OCI-LY3 (cell line): Measurements from ENCODE around the gene ARHGAP26.

Experiments
- H2AFZ ChIP-seq: fragments of 200-600, 300-600 bp; shearing (Covaris generic); 2 replicates; pipeline ENCODE4 v1.6.0; 2014; ENCODE audit warnings: antibody characterized with exemption, low read depth, low read length
- H3K27ac ChIP-seq: fragments of 200-600, 300-600 bp; sonication (generic); 2 replicates; pipeline ENCODE4 v1.5.1; 2014; ENCODE audit warnings: mild to moderate bottlenecking, low read length, moderate library complexity, mixed read lengths
- H3K27me3 ChIP-seq: fragments of 200-600, 300-600 bp; sonication (generic); 2 replicates; pipeline ENCODE4 v1.6.1; 2014; ENCODE audit warnings: low read depth, low read length, mixed read lengths
- H3K36me3 ChIP-seq: fragments of 200-600, 300-600 bp; sonication (generic); replicated peaks from 2 replicates; pipeline ENCODE3; 2014; ENCODE audit warnings: low read depth, low read length, mixed read lengths
- H3K4me1 ChIP-seq: fragments of 300-600, 200-600 bp; sonication (generic); 2 replicates; pipeline ENCODE4 v1.6.1; 2014; ENCODE audit warnings: low read length, mixed read lengths
- H3K4me2 ChIP-seq: fragments of 200-600, 300-600 bp; sonication (generic); 2 replicates; pipeline ENCODE4 v1.6.1; 2014; ENCODE audit warnings: low read length, mixed read lengths
- H3K4me3 ChIP-seq: fragments of 300-600, 200-600 bp; sonication (generic); 2 replicates; pipeline ENCODE4 v1.5.1; 2014; ENCODE audit warnings: antibody characterized with exemption, mild to moderate bottlenecking, low read length, moderate library complexity
- H3K79me2 ChIP-seq: fragments of 300-600, 200-600 bp; shearing (Covaris generic); 2 replicates; pipeline ENCODE4 v1.6.1; 2014; ENCODE audit warnings: mild to moderate bottlenecking, low read length, mixed read lengths
- H3K9ac ChIP-seq: fragments of 300-600, 200-600 bp; shearing (Covaris generic); 2 replicates; pipeline ENCODE4 v1.6.0; 2014; ENCODE audit warnings: mild to moderate bottlenecking, low read length, moderate library complexity
- H3K9me3 ChIP-seq: fragments of 200-600, 300-600 bp; shearing (Covaris generic); 2 replicates; pipeline ENCODE4 v1.6.1; 2014; ENCODE audit warnings: low read length, mixed read lengths; ENCODE audit not compliant: insufficient read depth
- H4K20me1 ChIP-seq: fragments of 200-600, 300-600 bp; sonication (generic); 2 replicates; pipeline ENCODE4 v1.6.1; 2016; ENCODE audit warnings: low read length, mixed read lengths; ENCODE audit not compliant: insufficient read depth
- CTCF ChIP-seq: fragments of 200-600, 300-600 bp; sonication (generic); IDR thresholded peaks from 2 replicates; pipeline ENCODE4 v1.5.1; 2014; ENCODE audit warnings: antibody characterized with exemption, low read length, low read depth
- EZH2phosphoT487 ChIP-seq: fragments of 200-600 bp; shearing (Covaris generic); IDR thresholded peaks from 2 replicates; pipeline ENCODE4 v1.6.1; 2018; ENCODE audit warnings: antibody characterized with exemption, mixed run types, low read depth

ARHGAP26 gene

GRCh38 chr5:142883438-142883837, 113.3 kb downstream of the ARHGAP26 start:
- H3K36me3 ChIP-seq: no peaks in the 10 kb centered on the region
- no peak overlapping the region for H3K4me2 ChIP-seq
- H3K9me3 ChIP-seq: no peaks in the 10 kb centered on the region
- H3K79me2 ChIP-seq: no peaks in the 10 kb centered on the region
- no peak overlapping the region for H3K9ac ChIP-seq
- H3K4me3 ChIP-seq: no peak overlapping the region
- H2AFZ ChIP-seq: no peak overlapping the region
- H4K20me1 ChIP-seq: no peaks in the 10 kb centered on the region
- H3K4me1 ChIP-seq: peaks cover 41% of the 10 kb centered on the region
- TF ChIP-seq CTCF (no peak), EZH2phosphoT487 (no peak)
- no peaks in the 10 kb centered on the region for H3K27me3 ChIP-seq
- H3K27ac ChIP-seq: no peak overlapping the region

- Histone ChIP-seq H3K9ac (no peak overlapping the region), H3K4me3 (no peak overlapping the region), H3K79me2 (no peaks in the 10 kb centered on the region), H3K4me2 (no peak overlapping the region), H2AFZ (no peak overlapping the region), H4K20me1 (no peaks in the 10 kb centered on the region), H3K4me1 (peaks cover 35% of the 10 kb centered on the region), H3K27ac (no peak overlapping the region), H3K9me3 (no peaks in the 10 kb centered on the region), H3K36me3 (no peaks in the 10 kb centered on the region), H3K27me3 (no peaks in the 10 kb centered on the region)
- TF ChIP-seq CTCF (no peak), EZH2phosphoT487 (no peak)
These were observed 113.9 kb downstream of the ARHGAP26 start for GRCh38 chr5:142884029-142884428.

GRCh38 chr5:142886211-142886610, 116.0 kb downstream of the ARHGAP26 start:
- H3K36me3 ChIP-seq: no peaks in the 10 kb centered on the region
- TF ChIP-seq EZH2phosphoT487 (no peak), CTCF (no peak)
- no peak overlapping the region for H3K4me2 ChIP-seq
- H3K9ac ChIP-seq: no peak overlapping the region
- no peak overlapping the region for H3K4me3 ChIP-seq
- no peaks in the 10 kb centered on the region for H4K20me1 ChIP-seq
- no peak overlapping the region for H3K27ac ChIP-seq
- no peaks in the 10 kb centered on the region for H3K9me3 ChIP-seq
- H2AFZ ChIP-seq: no peak overlapping the region
- no peaks in the 10 kb centered on the region for H3K79me2 ChIP-seq
- H3K4me1 ChIP-seq: peaks cover 13% of the 10 kb centered on the region
- H3K27me3 ChIP-seq: no peaks in the 10 kb centered on the region

- H4K20me1 ChIP-seq: no peaks in the 10 kb centered on the region
- H3K4me2 ChIP-seq: no peak overlapping the region
- H3K27me3 ChIP-seq: no peaks in the 10 kb centered on the region
- H3K4me3 ChIP-seq: no peak overlapping the region
- H3K36me3 ChIP-seq: no peaks in the 10 kb centered on the region
- no peaks in the 10 kb centered on the region for H3K79me2 ChIP-seq
- H3K9ac ChIP-seq: no peak overlapping the region
- TF ChIP-seq CTCF (no peak), EZH2phosphoT487 (no peak)
- H2AFZ ChIP-seq: no peak overlapping the region
- no peak overlapping the region for H3K27ac ChIP-seq
- no peaks in the 10 kb centered on the region for H3K9me3 ChIP-seq
- H3K4me1 ChIP-seq: peaks cover 6% of the 10 kb centered on the region
These were observed 116.8 kb downstream of the ARHGAP26 start for GRCh38 chr5:142886956-142887355.
